Nephron progenitor cell (in vitro differentiated cells): ENCODE results near the gene MAST4.

ENCODE experiments used
- DNase-seq: peaks from one replicate; pipeline ENCODE4 v3.0.0; 2021
- H3K27ac Mint-ChIP-seq: 2 replicates; pipeline ENCODE4 v1.8.0; 2021; ENCODE audit warnings: mild to moderate bottlenecking, moderate library complexity, mixed read lengths
- H3K27me3 Mint-ChIP-seq: 2 replicates; pipeline ENCODE4 v1.8.0; 2021; ENCODE audit warnings: mild to moderate bottlenecking, low read depth, mixed read lengths; ENCODE audit not compliant: poor library complexity
- H3K36me3 Mint-ChIP-seq: 2 replicates; pipeline ENCODE4 v1.8.0; 2021; ENCODE audit warnings: low read depth, mixed read lengths
- H3K4me1 Mint-ChIP-seq: 2 replicates; pipeline ENCODE4 v1.8.0; 2021; ENCODE audit warnings: mixed read lengths
- H3K4me3 Mint-ChIP-seq: 2 replicates; pipeline ENCODE4 v1.8.0; 2021; ENCODE audit warnings: mild to moderate bottlenecking, moderate library complexity, mixed read lengths
- H3K9me3 Mint-ChIP-seq: 2 replicates; pipeline ENCODE4 v1.8.0; 2021; ENCODE audit warnings: mild to moderate bottlenecking, moderate library complexity, mixed read lengths
- TF ChIP-seq, protein P1 (sequence below): fragments of 200-600 bp; sonication (generic); IDR thresholded peaks from 2 replicates; pipeline ENCODE4 v1.5.0; 2021; ENCODE audit warnings: antibody characterized with exemption

The MAST4 gene

DNA sequence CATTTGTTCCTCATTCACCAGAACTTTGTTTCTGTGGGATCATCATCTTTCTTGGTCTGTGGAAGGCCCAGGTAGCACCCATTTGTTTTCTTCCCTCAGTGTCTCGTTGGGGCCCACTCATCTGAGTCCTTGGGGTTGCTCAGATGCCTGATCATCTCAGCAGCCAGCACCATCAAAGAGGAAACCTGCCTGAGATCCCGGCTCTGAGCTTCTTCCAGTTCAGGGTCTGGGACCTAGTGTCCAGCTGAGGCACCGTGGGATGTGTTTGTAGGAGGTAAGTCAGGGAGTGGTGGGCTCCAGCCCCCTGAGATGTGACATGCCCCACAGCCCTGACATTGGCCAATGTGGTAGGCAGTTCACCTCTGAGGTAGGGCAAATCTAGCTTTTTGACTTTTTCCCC lies 609.8 kb downstream of the MAST4 start:
- H3K4me1 Mint-ChIP-seq, result peaks cover 67% of the 10 kb centered on the region
- DNase-seq, result no peak
- peaks cover 5% of the 10 kb centered on the region for H3K27me3 Mint-ChIP-seq
- H3K9me3 Mint-ChIP-seq, result peaks cover 11% of the 10 kb centered on the region
- peaks cover 5% of the 10 kb centered on the region for H3K36me3 Mint-ChIP-seq
- TF ChIP-seq, protein P1, sequence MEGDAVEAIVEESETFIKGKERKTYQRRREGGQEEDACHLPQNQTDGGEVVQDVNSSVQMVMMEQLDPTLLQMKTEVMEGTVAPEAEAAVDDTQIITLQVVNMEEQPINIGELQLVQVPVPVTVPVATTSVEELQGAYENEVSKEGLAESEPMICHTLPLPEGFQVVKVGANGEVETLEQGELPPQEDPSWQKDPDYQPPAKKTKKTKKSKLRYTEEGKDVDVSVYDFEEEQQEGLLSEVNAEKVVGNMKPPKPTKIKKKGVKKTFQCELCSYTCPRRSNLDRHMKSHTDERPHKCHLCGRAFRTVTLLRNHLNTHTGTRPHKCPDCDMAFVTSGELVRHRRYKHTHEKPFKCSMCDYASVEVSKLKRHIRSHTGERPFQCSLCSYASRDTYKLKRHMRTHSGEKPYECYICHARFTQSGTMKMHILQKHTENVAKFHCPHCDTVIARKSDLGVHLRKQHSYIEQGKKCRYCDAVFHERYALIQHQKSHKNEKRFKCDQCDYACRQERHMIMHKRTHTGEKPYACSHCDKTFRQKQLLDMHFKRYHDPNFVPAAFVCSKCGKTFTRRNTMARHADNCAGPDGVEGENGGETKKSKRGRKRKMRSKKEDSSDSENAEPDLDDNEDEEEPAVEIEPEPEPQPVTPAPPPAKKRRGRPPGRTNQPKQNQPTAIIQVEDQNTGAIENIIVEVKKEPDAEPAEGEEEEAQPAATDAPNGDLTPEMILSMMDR, result no peak
- no peak overlapping the region for H3K4me3 Mint-ChIP-seq
- no peak overlapping the region for H3K27ac Mint-ChIP-seq

GRCh38 chr5:67206461-67206860 lies 610.3 kb downstream of the MAST4 start:
- Mint-ChIP-seq H3K4me3 (no peak overlapping the region), H3K27ac (no peak overlapping the region), H3K4me1 (peaks cover 67% of the 10 kb centered on the region), H3K36me3 (no peaks in the 10 kb centered on the region), H3K27me3 (peaks cover 5% of the 10 kb centered on the region), H3K9me3 (peaks cover 6% of the 10 kb centered on the region)
- TF ChIP-seq, protein P1, result no peak
- no peak for DNase-seq

GRCh38 chr5:67206929-67207328 lies 610.7 kb downstream of the MAST4 start:
- H3K27ac Mint-ChIP-seq, result no peak overlapping the region
- TF ChIP-seq, protein P1, result no peak
- H3K36me3 Mint-ChIP-seq, result no peaks in the 10 kb centered on the region
- H3K4me3 Mint-ChIP-seq, result no peak overlapping the region
- no peak for DNase-seq
- peaks cover 1% of the 10 kb centered on the region for H3K9me3 Mint-ChIP-seq
- H3K27me3 Mint-ChIP-seq, result peaks cover 5% of the 10 kb centered on the region
- peaks cover 67% of the 10 kb centered on the region for H3K4me1 Mint-ChIP-seq

DNA sequence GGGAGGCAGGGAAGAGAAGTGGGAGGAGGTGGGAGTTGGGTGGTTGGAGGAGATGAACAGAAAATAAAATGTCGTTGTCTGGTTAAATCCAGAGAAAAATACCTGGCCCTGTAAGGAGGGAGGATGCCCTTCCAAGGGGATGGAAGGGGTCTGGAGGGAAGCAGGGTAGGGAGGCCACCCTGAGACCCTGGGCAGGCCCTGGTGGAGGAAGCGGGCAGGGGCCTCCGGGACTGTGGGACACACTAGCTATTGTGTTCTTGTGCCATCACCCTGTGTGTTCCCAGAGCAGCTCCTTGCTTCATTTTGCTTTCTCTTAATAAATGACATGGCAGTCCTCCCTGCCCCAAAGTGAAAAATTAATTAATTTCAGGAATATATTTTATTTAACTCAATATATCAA lies 612.2 kb downstream of the MAST4 start:
- H3K4me3 Mint-ChIP-seq, result no peak overlapping the region
- H3K27ac Mint-ChIP-seq, result no peak overlapping the region
- TF ChIP-seq, protein P1, result no peak
- no peaks in the 10 kb centered on the region for H3K36me3 Mint-ChIP-seq
- H3K4me1 Mint-ChIP-seq, result peaks cover 62% of the 10 kb centered on the region
- H3K9me3 Mint-ChIP-seq, result peaks cover 4% of the 10 kb centered on the region
- peaks cover 5% of the 10 kb centered on the region for H3K27me3 Mint-ChIP-seq
- no peak for DNase-seq

DNA sequence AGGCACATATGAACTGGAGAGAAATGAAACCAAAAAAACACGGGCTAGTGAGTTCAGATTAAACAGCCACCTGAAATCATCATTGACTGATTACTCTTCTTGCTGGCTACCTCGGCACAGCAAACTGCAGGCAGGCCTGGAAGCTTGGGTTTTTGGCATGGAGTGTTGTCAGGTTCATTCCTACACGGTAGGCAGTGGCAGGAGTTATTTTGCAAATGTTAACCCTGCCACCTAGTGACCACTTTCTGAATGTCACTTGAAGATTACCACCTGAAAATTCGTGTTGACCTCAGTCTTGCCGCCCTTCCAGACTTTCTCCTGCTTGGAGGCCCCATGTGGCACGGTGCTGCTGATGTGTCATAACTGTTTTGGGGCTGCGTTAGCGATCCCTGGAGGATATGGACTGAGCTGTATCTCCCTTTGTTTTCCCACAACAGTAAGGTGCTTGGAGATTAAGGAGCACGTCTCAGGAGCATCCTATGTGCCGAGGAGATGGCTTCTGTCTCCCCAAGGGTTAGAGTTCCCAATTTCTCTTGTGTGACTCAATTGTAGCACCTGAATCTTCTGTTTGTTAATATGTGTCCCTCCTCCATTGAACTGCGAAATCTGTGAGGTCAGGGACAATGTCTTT lies 613.1 kb downstream of the MAST4 start:
- H3K36me3 Mint-ChIP-seq, result no peaks in the 10 kb centered on the region
- no peak overlapping the region for H3K4me3 Mint-ChIP-seq
- peaks cover 4% of the 10 kb centered on the region for H3K9me3 Mint-ChIP-seq
- peak; percentile 59 for DNase-seq
- H3K27ac Mint-ChIP-seq, result no peak overlapping the region
- TF ChIP-seq, protein P1, result peak; percentile 74
- H3K4me1 Mint-ChIP-seq, result peaks cover 59% of the 10 kb centered on the region
- H3K27me3 Mint-ChIP-seq, result peaks cover 5% of the 10 kb centered on the region

GRCh38 chr5:67211926-67212325 lies 615.7 kb downstream of the MAST4 start:
- Mint-ChIP-seq H3K27ac (no peak overlapping the region), H3K36me3 (no peaks in the 10 kb centered on the region), H3K4me1 (peaks cover 60% of the 10 kb centered on the region)

More at GRCh38 chr5:67211926-67212325, 615.7 kb downstream of the MAST4 start:
- TF ChIP-seq, protein P1, result no peak
- no peak for DNase-seq
- Mint-ChIP-seq H3K4me3 (no peak overlapping the region), H3K9me3 (peaks cover 4% of the 10 kb centered on the region), H3K27me3 (peaks cover 5% of the 10 kb centered on the region)
